ENCODE data around the gene RELA.
"Not testable (repeated sequence)": the region's sequence is repeated elsewhere in the genome, so short reads cannot be mapped to it uniquely, and the experiment has no call there.

The RELA gene

DNA sequence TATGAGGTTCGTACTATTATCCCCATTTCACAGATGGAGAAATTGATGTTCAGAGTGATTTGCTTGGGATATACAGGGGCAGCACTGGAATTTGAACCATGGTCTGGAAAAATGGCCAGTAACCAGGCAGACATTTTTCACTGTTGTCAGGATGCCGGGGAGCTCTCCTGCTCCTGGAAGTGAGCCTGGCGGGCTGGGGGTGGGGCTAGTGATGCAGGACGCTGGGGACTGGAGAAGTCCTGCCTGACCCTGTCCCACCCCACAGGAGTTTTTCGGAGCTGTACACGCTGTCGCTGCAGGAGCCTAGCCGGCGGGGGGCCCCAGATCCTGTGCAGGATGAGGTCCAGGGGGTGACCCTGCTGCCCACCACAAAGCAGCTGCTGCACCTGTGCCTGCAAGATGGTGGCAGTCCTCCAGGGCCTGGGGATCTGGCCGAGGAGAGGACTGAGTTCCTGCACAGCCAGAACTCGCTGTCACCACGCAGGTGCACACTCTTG lies 13.7 kb downstream of the RELA start:
- DNase-seq (ENCODE audit: low spot score), result no peak

DNA sequence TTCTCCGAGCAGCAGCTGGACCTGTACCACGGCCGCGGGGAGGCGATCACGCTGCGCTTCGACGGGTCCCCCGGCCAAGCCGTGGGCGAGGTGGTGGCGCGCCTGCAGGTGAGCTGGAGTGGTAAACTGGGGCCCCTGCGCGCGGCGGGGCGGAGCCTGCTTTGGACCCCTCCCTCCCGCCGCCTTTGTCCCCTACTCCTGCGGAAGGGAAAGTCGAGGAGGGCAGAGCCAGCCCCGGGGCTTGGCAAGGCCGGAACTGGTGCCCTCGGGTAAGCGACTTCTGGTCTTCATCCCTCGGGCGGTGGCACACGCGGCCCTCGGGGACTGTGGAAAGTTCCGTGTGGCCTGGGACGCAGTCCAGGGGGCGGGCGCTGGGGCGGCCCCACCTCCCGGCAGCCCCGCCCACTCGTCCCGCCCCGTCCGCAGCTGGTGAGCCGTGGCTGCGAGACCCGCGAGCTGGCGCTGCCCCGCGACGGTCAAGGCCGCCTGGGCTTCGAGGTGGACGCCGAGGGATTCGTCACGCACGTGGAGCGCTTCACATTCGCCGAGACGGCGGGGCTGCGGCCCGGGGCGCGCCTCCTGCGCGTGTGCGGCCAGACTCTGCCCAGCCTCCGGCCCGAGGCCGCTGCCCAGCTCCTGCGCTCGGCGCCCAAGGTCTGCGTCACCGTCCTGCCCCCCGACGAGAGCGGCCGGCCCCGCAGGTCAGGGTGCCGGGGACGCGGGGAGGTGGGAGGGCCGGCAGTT lies 15.6 kb downstream of the RELA start:
- no peak for DNase-seq (ENCODE audit: low spot score)

DNA sequence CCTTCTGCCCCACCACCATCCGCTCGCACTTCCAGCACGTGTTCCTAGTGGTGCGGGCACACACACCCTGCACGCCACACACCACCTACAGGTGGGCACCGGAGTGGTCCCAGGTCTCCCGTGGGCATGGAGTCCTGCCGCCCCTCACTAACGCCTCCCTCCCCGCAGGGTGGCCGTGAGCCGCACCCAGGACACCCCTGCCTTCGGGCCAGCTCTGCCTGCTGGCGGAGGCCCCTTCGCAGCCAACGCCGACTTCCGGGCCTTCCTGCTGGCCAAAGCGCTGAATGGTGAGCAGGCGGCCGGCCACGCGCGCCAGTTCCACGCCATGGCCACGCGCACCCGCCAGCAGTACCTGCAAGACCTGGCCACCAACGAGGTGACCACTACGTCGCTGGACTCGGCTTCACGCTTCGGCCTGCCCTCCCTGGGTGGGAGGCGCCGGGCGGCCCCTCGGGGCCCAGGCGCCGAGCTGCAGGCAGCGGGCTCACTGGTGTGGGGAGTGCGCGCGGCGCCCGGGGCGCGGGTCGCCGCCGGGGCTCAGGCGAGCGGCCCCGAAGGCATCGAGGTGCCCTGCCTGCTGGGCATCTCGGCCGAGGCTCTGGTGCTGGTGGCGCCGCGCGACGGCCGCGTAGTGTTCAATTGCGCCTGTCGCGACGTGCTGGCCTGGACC lies 16.3 kb downstream of the RELA start:
- DNase-seq (ENCODE audit: low spot score), result no peak

DNA sequence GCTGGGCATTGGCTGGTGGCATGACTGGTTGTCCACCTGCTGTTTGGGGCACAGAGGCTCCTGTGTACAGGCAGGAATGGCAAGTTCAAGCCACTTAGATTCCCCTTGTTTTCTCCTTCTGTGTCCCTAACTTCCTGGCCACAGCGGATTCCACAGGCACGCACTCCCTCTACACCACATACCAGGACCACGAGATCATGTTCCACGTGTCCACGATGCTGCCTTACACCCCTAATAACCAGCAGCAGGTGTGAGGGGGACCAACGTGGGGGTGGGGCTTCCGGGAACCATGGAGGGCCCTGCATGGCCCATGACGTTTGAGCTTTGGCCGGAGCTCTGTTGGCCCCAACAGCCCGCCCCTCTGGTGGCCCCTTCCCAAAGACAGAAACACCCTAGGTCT lies 17.0 kb downstream of the RELA start:
- no peak for DNase-seq (ENCODE audit: low spot score)

DNA sequence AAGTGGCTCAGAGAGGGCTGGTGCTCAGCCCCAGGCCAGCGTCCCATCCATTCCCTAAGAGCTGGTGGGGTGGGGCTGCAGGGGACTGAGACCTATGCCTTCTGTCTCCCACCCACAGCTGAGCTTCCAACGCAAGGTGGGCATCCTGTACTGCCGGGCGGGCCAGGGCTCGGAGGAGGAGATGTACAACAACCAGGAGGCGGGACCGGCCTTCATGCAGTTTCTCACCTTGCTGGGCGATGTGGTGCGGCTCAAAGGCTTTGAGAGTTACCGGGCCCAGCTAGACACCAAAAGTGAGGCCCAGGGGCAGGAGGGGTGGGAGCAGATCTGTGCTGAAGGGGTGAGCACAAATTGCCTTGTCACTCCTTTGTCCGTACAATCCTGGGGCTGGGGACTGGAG lies 17.9 kb downstream of the RELA start:
- no peak for DNase-seq (ENCODE audit: low spot score)

DNA sequence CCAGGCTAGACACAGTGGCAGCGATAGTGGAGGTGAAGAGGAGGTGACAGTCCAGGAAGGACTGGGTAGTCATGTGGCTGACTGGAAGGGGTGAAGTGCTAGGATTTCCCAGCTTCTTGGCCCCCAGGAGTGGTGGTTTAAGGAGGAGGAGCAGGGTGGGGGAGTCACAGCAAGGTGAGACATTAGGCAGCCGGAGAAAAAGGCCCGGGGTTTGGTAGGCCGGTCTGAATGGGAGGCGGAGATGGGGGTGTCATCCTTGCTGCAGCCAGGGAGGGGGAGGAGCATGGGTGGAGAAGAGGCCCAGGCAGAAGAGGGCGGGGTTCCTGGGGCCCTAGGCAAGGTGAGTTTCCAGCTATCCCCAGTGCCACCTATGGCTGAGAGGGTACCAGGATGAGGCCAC lies 18.7 kb downstream of the RELA start:
- no peak for DNase-seq (ENCODE audit: low spot score)

DNA sequence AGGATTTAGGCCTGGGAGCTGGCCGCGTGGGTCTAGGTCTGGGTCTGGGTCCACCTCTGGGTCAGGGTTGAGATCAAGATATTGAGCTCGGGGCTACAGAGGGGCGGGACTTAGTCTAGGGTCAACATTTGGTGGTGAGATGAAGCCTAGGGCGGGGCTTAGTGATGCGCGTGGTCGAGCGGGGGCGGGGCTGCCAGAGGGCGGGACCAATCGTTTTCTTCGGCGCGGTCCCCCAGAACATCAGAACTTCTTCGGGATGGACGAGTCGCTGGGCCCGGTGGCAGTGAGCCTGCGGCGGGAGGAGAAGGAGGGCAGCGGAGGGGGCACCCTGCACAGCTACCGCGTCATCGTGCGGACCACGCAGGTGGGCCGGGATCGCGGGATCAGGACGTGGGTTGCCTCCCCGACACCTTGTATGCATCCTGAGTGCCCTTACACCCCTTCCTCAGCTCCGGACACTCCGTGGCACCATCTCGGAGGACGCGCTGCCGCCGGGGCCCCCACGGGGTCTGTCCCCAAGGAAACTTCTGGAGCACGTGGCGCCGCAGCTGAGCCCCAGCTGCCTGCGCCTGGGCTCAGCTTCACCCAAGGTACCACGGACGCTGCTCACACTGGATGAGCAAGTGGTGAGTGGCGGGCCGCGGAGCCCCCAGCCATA lies 20.6 kb downstream of the RELA start:
- DNase-seq (ENCODE audit: low spot score), result no peak

DNA sequence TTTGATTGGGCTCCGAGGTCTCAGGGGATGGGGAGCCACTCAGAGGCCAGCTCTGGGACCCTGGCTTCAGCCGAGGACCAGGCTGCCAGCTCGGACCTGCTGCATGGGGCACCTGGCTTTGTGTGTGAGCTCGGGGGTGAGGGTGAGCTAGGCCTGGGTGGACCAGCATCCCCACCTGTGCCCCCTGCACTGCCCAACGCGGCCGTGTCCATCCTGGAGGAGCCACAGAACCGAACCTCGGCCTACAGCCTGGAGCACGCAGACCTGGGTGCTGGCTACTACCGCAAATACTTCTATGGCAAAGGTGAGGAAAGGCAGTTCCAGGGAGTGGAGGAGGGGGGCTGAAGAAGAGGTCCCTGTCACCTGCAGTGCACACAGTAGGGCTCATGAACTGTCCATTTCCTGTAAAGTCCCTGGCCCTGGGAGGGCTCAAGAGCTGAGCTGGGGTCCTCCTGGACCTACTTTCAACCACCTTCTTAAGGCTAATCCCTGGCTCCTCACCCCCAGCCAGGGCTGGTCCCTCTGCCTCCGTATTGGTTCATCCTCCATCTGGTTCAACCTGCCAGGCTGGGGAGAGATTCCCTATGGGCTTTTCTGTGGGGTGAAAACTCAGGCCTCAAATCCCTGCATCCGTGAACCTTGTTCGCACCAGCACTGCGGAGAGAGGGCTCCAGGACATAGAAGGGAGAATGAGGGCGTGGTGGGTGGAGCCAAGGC lies 21.3 kb downstream of the RELA start:
- no peak for DNase-seq (ENCODE audit: low spot score)

DNA sequence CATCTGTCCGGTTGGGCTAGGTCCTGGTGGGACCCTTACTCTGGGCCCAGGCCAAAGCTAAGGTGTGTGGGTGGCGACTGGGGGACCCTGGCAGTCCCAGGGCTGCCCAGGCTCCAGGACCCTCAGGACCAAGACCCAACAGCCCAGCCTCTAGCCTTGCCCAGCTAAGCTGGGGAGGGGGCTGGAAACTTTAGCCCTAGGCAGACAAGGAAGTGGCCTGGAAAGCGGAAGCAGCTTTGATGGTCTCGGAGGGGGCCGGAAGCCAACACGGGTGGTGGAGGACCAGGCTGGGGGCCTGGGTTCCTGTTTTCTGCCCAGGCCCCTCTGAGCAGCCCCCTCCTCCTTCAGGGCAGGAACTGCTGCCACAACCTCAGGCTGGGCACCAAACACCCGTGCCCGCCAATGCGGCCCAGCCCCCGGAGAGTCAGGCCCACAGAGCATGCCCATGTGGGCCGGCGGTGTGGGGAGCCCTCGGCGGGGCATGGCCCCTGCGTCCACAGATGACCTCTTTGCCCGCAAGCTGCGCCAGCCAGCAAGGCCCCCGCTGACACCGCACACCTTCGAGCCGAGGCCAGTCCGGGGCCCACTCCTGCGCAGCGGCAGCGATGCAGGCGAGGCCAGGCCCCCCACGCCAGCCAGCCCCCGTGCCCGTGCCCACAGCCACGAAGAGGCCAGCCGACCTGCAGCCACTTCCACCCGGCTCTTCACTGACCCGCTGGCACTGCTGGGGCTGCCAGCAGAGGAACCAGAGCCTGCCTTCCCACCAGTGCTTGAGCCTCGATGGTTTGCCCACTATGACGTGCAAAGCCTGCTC lies 22.0 kb downstream of the RELA start:
- DNase-seq (ENCODE audit: low spot score), result no peak

DNA sequence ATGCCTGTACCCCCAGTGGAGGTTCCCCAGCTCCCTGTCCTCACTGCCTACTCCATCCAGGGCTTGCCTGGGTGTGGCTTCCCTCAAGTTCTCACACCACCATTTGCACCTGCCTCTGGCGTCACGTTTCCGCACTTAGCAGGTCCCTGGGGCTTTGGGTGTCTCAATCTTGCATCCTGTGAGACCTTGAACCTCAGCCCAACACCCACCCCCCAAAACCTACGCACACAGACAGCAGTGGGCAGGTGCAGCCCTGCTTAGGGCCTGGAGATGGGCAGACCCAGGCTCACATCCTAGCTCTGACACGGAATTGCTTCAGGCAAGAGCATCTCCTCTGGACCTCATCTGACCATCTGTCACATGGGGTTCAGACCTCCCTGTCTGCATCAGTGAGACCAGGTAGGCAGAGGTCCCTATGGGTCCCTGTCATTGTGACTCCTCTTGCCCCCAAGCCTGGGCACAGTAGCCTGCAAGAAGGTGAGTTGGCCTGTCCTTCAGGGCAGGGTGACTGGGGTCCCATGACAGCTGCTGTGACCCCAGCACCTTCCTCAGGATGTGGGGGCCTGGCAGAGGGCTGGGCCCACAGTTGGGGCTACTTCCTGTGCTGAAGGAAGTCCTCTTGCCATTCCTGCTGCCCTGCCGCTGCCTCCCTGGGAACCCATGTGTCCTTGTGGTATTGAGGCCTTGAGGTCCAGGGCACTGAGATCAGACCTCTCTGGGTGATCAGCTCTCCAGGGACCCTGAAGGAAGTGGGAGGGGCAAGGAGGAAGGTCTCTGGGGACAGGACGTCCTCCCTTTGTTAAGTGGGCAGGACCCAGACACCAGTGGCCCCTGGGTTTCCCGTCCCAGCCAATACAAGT lies 22.9 kb downstream of the RELA start:
- DNase-seq (ENCODE audit: low spot score), result no peak

DNA sequence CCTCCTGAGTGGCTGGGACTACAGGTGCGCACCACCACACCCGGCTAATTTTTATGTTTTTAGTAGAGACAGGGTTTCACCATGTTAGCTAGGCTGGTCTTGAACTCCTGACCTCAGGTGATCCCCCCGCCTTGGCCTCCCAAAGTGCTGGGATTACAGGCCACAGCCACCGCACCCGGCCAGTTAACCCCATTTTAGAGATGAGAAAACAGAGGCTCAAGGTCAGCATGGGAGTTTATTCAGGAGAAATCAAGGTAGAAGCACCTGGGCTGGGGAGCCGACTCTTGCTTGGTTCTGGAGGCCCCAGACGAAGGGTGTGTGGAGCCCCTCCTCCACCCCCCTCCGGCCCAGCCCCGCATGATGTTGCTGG lies 23.5 kb downstream of the RELA start:
- not testable (repeated sequence) for DNase-seq (ENCODE audit: low spot score)

DNA sequence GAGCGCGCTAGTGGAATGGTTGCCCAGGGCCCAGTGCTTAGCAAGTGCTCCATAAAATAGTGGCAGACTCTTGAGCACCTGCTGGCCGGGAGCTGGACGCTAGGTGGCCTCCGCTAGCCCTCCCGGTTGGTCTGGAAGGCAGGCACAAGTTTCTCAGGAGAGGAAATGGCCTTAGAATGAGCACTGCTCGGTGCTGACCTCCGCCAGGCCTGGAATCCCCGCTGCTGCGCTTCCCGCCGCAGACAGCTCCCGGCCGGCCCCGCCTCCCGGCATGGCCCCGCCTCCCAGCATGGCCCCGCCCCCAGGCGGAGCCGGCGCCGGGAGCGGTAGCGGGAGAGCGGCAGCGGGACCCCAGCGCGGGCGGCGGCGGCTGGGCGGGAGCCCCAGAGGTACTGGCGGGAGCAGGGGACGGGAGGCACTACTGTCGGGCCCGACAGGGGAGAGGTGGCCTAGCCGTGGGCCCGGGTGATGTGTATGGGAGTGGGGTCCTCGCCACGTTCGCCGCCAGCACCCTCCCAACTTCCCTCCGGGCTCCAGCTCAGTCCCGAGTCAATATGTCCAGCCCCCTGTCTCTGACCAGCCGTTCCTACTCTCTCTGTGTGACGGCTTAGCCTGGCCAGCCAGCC lies 24.8 kb downstream of the RELA start, which contains the start of gene SIPA1:
TSS of gene SIPA1 (plus strand) at position 308 of the 626 bp plus-strand sequence. CDS start 2,821 bp downstream, outside the sequence.
- peak; percentile 83 for DNase-seq (ENCODE audit: low spot score)

DNA sequence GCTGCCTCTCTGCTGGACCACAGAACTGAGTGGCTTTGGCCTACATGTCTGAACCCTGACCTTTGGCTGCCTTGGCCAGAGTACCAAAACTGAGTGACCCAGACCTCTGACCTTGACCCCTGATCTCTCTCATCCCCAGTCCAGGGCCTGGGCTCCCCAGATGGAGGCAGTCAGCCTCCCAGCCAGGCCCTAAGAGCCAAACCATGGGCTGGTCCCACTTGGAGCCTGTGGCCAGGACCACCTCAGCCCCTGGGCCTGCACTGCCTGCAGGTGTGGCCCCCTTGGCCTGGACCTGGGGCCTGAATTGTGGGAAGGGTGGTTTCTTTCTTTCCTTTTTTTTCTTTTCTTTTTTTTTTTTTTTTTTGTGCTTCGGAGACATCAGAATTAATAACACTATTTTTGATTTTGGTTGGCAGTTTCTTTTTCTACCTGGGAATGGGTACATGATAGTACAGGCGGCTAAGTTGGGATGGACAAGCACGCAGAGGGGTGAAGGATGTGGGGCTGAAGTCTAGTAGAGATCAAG lies 25.6 kb downstream of the RELA start:
- DNase-seq (ENCODE audit: low spot score), result no peak

DNA sequence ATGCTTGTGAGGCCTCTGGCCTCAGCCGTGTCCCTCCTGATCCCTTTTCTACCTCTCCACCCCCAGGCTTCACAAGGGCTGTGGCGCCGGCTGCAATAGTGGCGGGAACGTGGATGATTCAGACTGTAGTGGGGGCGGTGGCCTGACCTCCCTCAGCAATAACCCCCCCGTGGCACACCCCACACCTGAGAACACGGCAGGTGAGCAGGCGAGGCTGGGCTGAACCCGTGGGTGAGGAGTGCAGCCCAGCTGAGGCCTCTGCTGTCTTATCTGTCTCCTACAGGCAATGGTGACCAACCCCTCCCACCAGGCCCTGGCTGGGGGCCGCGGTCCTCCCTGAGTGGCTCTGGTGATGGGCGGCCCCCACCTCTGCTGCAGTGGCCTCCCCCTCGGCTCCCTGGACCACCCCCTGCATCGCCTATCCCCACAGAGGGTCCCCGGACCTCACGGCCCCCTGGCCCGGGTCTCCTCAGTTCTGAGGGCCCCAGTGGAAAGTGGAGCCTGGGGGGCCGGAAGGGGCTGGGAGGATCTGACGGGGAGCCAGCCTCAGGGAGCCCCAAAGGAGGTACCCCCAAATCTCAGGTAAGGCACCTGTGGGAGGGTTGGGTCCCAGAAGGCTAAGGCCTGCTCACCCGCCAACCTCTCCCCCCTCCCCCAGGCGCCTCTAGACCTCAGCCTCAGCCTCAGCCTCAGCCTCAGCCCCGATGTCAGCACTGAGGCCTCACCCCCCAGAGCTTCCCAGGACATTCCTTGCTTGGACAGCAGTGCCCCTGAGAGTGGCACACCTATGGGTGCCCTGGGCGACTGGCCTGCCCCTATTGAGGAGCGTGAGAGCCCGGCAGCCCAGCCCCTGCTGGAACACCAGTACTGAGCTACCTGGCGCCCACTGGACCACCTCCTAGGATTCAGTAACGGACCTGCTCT lies 26.3 kb downstream of the RELA start:
- no peak for DNase-seq (ENCODE audit: low spot score)

DNA sequence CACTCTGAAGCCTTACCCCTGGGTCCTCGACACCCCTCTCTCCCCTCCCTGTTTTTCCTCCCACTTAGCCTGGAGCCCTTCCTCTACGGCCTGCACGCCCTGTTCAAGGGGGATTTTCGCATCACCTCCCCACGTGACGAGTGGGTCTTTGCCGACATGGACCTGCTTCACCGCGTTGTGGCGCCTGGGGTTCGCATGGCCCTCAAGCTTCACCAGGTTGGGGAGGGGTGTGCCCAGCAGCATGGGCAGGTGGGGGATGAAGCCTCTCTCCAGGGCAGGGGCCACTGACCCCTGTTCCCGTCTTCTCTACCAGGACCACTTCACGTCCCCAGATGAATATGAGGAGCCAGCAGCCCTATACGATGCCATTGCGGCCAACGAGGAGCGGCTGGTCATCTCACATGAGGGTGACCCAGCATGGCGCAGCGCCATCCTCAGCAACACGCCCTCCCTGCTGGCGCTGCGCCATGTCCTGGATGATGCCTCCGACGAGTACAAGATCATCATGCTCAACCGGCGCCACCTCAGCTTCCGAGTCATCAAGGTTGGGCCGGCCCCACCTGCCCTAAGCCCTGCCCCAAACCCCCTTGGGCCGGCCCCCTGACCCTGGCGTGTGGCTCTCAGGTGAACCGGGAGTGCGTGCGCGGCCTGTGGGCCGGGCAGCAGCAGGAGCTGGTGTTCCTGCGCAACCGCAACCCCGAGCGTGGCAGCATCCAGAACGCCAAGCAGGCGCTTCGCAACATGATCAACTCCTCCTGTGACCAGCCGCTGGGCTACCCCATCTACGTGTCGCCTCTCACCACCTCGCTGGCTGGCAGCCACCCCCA lies 27.6 kb downstream of the RELA start:
- no peak for DNase-seq (ENCODE audit: low spot score)

DNA sequence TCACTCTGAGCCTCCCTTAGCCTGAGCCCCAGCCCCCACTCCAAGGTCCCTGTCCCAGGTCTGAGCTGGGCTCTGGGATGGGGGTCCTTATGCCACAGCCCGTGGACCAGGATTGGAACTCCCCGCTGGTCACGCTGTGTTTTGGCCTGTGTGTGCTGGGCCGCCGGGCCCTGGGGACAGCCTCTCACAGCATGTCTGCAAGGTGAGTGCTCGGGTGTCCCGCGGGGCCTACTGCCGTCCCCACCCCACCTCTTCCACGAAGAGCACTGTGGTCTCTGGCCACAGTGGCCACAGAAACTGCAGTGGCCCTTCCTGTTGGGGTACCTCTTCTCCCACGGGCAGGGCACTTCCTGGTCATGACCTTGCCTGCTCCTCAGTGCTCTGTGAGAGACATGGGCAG lies 28.3 kb downstream of the RELA start:
- DNase-seq (ENCODE audit: low spot score), result no peak

DNA sequence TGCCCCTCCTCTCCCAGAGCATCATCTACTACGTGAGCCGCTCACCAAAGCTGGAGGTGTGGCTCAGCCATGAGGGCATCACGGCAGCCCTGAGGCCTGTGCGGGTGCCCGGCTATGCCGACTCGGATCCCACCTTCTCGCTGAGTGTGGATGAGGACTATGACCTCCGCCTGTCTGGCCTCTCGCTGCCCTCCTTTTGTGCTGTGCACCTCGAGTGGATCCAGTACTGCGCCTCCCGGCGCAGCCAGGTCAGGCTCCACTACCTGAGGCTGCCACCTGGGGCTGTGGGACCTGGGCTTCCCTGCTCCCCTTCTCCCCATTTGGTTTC lies 28.6 kb downstream of the RELA start:
- DNase-seq (ENCODE audit: low spot score), result no peak

Measured in HuH-7 (cell line).